DOHH2 (cell line): Measurements from ENCODE around the gene NGEF.

Source experiments
- CTCF ChIP-seq: fragments of 200-600 bp; sonication (generic); IDR thresholded peaks from one replicate; pipeline ENCODE4 v1.5.1; 2014; ENCODE audit warnings: antibody characterized with exemption, mild to moderate bottlenecking, low read depth, low read length; ENCODE audit not compliant: poor library complexity, severe bottlenecking
- EZH2phosphoT487 ChIP-seq: fragments of 200-600 bp; sonication (generic); IDR thresholded peaks from 2 replicates; pipeline ENCODE4 v1.6.1; 2017; ENCODE audit warnings: borderline replicate concordance, mild to moderate bottlenecking, antibody characterized with exemption, low read length, moderate library complexity, mixed read lengths

DNA sequence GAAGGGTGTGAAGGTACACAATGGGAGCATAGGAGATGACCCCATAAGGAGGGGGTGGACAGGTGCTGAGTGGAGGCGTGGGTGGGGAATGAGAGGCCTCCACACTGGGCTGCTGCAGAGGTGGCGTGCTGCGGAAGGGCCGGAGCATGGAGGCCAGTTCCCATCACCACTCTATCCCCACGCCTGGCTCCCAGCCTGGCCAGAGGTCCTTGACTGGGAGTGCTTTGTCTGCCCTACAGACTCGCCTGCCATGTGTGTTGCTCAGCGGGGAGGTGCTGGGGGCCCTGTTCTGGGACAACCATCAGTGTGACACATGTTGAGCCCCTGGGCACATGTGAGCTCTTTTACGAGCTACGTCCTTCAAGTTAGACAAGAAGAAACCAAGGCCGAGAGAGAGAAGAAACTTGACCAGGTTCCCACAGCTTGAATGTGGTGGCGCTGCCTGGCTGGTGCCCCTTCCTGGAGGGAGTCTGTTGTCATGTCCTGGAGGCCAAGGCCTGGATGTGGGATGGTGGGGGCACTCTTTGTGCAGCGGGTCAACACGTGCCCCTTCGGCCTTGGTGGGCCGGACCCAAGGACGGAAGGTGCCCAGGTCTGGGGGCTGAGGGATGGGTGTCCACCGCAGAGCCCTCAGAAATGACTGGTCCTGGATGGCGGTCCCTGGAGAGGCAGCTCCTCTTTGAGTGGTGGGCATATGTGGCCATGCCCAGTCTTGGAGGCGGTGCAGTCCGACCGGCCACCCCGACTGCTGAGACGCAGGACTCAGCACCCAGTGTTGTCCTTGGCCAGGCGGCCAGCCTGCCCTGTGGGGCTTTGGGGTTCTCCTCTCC is 45.9 kb upstream of the NGEF start:
- no peak for TF ChIP-seq CTCF
- TF ChIP-seq EZH2phosphoT487: no peak
